Liver (tissue), 3 donors: ENCODE data around the gene ESD.

Experiments used
- EGR1 ChIP-seq, 2 donors: IDR thresholded peaks; 2 replicates each; pipeline ENCODE4 v1.6.1; 2016 to 2018; ENCODE audit warnings: antibody characterized with exemption in 2 of 2, low read depth in 2 of 2
- FOXA2 ChIP-seq: IDR thresholded peaks from 2 replicates; pipeline ENCODE4 v1.6.1; 2016; ENCODE audit warnings: antibody characterized with exemption
- GABPA ChIP-seq, 2 donors: IDR thresholded peaks in 1 of 2; conservative IDR thresholded peaks in 1 of 2; 2 replicates each; pipeline ENCODE4 v1.6.1; 2016; ENCODE audit warnings: antibody characterized with exemption in 2 of 2, mild to moderate bottlenecking in 1 of 2, moderate library complexity in 1 of 2
- NR2F2 ChIP-seq: IDR thresholded peaks from 2 replicates; pipeline ENCODE4 v1.6.1; 2016; ENCODE audit warnings: antibody characterized with exemption
- RAD21 ChIP-seq, 2 donors: IDR thresholded peaks; 2 replicates each; pipeline ENCODE4 v1.6.1; 2016; ENCODE audit warnings: antibody characterized with exemption in 2 of 2, mild to moderate bottlenecking in 2 of 2
- RXRA ChIP-seq, 2 donors: IDR thresholded peaks; 2 replicates each; pipeline ENCODE4 v1.6.1; 2017 to 2018; ENCODE audit warnings: antibody characterized with exemption in 2 of 2, mild to moderate bottlenecking in 1 of 2
- TAF1 ChIP-seq: conservative IDR thresholded peaks from 2 replicates; pipeline ENCODE4 v1.6.1; 2016; ENCODE audit warnings: antibody characterized with exemption, mild to moderate bottlenecking
- YY1 ChIP-seq: IDR thresholded peaks from 2 replicates; pipeline ENCODE4 v1.6.1; 2016; ENCODE audit warnings: antibody characterized with exemption, mild to moderate bottlenecking
- TF ChIP-seq, protein P1 (sequence below): fragments of 150-350 bp; IDR thresholded peaks from 2 replicates; pipeline ENCODE4 v1.5.1; 2017; ENCODE audit warnings: improper control_type of control experiment, low read depth, low read length; ENCODE audit not compliant: missing input control
- TF ChIP-seq, protein P2 (sequence below): IDR thresholded peaks from 2 replicates; pipeline ENCODE4 v1.6.1; 2016; ENCODE audit warnings: antibody characterized with exemption
- TF ChIP-seq, protein P3 (sequence below): IDR thresholded peaks from 2 replicates; pipeline ENCODE4 v1.6.1; 2016; ENCODE audit warnings: antibody characterized with exemption
- TF ChIP-seq, protein P4 (sequence below): IDR thresholded peaks from 2 replicates; pipeline ENCODE4 v1.6.1; 2016; ENCODE audit warnings: antibody characterized with exemption
- TF ChIP-seq, protein P5 (sequence below): IDR thresholded peaks from 2 replicates; pipeline ENCODE4 v1.6.1; 2016; ENCODE audit warnings: antibody characterized with exemption, mild to moderate bottlenecking
- donor health status: healthy.
- donor health status: healthy.

DNA sequence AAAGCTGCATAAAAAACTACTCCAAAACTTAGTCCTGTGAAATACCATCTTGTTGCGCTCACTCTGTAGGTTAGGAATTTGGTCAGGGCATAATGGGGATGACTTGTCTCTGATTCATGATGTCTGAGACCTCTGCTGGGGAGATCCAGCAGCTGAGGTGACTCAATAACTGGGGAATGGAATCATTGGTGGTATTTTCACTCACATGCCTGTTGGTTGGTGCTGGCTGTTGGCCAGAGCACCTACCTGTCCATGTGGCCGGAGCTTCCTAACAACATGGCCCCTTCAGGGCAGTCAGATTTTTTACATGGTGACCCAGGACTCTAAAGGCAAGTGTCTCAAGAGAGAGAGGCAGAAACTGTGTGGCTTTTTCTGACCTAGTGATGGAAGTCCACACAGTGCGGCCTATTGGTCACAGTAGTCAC is 7.4 kb upstream of the ESD start:
- TF ChIP-seq, protein P1, sequence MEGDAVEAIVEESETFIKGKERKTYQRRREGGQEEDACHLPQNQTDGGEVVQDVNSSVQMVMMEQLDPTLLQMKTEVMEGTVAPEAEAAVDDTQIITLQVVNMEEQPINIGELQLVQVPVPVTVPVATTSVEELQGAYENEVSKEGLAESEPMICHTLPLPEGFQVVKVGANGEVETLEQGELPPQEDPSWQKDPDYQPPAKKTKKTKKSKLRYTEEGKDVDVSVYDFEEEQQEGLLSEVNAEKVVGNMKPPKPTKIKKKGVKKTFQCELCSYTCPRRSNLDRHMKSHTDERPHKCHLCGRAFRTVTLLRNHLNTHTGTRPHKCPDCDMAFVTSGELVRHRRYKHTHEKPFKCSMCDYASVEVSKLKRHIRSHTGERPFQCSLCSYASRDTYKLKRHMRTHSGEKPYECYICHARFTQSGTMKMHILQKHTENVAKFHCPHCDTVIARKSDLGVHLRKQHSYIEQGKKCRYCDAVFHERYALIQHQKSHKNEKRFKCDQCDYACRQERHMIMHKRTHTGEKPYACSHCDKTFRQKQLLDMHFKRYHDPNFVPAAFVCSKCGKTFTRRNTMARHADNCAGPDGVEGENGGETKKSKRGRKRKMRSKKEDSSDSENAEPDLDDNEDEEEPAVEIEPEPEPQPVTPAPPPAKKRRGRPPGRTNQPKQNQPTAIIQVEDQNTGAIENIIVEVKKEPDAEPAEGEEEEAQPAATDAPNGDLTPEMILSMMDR: no peak
- no peak for TF ChIP-seq TAF1
- no peak for TF ChIP-seq RAD21 (IDR thresholded peaks at IDR 0.05)
- no peak for TF ChIP-seq GABPA (IDR thresholded peaks at IDR 0.05 in 1 of 2, conservative IDR thresholded peaks at IDR 0.05 in 1 of 2)
- TF ChIP-seq, protein P2, sequence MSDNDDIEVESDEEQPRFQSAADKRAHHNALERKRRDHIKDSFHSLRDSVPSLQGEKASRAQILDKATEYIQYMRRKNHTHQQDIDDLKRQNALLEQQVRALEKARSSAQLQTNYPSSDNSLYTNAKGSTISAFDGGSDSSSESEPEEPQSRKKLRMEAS: no peak
- TF ChIP-seq FOXA2: no peak
- no peak for TF ChIP-seq YY1
- TF ChIP-seq, protein P3, sequence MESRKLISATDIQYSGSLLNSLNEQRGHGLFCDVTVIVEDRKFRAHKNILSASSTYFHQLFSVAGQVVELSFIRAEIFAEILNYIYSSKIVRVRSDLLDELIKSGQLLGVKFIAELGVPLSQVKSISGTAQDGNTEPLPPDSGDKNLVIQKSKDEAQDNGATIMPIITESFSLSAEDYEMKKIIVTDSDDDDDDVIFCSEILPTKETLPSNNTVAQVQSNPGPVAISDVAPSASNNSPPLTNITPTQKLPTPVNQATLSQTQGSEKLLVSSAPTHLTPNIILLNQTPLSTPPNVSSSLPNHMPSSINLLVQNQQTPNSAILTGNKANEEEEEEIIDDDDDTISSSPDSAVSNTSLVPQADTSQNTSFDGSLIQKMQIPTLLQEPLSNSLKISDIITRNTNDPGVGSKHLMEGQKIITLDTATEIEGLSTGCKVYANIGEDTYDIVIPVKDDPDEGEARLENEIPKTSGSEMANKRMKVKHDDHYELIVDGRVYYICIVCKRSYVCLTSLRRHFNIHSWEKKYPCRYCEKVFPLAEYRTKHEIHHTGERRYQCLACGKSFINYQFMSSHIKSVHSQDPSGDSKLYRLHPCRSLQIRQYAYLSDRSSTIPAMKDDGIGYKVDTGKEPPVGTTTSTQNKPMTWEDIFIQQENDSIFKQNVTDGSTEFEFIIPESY: no peak
- TF ChIP-seq EGR1 (IDR thresholded peaks at IDR 0.05; ENCODE audit: low read depth in 2 of 2): no peak
- TF ChIP-seq, protein P4, sequence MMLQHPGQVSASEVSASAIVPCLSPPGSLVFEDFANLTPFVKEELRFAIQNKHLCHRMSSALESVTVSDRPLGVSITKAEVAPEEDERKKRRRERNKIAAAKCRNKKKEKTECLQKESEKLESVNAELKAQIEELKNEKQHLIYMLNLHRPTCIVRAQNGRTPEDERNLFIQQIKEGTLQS: no peak
- no peak for TF ChIP-seq NR2F2
- TF ChIP-seq, protein P5, sequence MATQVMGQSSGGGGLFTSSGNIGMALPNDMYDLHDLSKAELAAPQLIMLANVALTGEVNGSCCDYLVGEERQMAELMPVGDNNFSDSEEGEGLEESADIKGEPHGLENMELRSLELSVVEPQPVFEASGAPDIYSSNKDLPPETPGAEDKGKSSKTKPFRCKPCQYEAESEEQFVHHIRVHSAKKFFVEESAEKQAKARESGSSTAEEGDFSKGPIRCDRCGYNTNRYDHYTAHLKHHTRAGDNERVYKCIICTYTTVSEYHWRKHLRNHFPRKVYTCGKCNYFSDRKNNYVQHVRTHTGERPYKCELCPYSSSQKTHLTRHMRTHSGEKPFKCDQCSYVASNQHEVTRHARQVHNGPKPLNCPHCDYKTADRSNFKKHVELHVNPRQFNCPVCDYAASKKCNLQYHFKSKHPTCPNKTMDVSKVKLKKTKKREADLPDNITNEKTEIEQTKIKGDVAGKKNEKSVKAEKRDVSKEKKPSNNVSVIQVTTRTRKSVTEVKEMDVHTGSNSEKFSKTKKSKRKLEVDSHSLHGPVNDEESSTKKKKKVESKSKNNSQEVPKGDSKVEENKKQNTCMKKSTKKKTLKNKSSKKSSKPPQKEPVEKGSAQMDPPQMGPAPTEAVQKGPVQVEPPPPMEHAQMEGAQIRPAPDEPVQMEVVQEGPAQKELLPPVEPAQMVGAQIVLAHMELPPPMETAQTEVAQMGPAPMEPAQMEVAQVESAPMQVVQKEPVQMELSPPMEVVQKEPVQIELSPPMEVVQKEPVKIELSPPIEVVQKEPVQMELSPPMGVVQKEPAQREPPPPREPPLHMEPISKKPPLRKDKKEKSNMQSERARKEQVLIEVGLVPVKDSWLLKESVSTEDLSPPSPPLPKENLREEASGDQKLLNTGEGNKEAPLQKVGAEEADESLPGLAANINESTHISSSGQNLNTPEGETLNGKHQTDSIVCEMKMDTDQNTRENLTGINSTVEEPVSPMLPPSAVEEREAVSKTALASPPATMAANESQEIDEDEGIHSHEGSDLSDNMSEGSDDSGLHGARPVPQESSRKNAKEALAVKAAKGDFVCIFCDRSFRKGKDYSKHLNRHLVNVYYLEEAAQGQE: no peak
- no peak for TF ChIP-seq RXRA (IDR thresholded peaks at IDR 0.05)
